Osteoblast (primary cell): ENCODE data around the gene SLC7A6OS. TPM values are rescaled to one million over a fixed set of nuclear protein-coding genes. Genes with fewer than 3 reads are reported as not detected.
A peak's percentile ranks its signal among the peaks of the same experiment; 100 is the strongest.

Experiments used
- DNase-seq: peaks from one replicate; pipeline ENCODE4 v3.0.0; 2011; ENCODE audit warnings: low spot score, mixed read lengths; ENCODE audit not compliant: insufficient read length; ENCODE audit errors: missing footprints
- H2AFZ ChIP-seq: 2 replicates; pipeline ENCODE4 v1.6.0; 2011; ENCODE audit warnings: mild to moderate bottlenecking, low read length
- H3K27ac ChIP-seq: 2 replicates; pipeline ENCODE4 v1.5.1; 2011; ENCODE audit warnings: mild to moderate bottlenecking, low read depth, low read length, moderate library complexity
- H3K27me3 ChIP-seq: 2 replicates; pipeline ENCODE4 v1.6.0; 2012; ENCODE audit warnings: mild to moderate bottlenecking, control low read depth, inconsistent platforms, low read length, moderate library complexity; ENCODE audit not compliant: insufficient read depth
- H3K36me3 ChIP-seq: 2 replicates; pipeline ENCODE4 v1.5.1; 2011; ENCODE audit warnings: mild to moderate bottlenecking, low read length, control low read depth, moderate library complexity; ENCODE audit not compliant: insufficient read depth
- H3K4me1 ChIP-seq: 2 replicates; pipeline ENCODE4 v1.5.1; 2011; ENCODE audit warnings: mild to moderate bottlenecking, low read length, control low read depth, moderate library complexity; ENCODE audit not compliant: insufficient read depth
- H3K4me2 ChIP-seq: 2 replicates; pipeline ENCODE4 v1.6.0; 2011; ENCODE audit warnings: mild to moderate bottlenecking, low read length; ENCODE audit not compliant: insufficient read depth
- H3K4me3 ChIP-seq: fragments of 200-600 bp; sonication (generic); 3 replicates; pipeline ENCODE4 v1.5.1; 2012; ENCODE audit warnings: mild to moderate bottlenecking, low read length, inconsistent platforms; ENCODE audit not compliant: insufficient read depth
- H3K79me2 ChIP-seq: 2 replicates; pipeline ENCODE4 v1.6.0; 2012; ENCODE audit warnings: mild to moderate bottlenecking, low read length, control low read depth, inconsistent platforms; ENCODE audit not compliant: insufficient read depth
- H3K9me3 ChIP-seq: 2 replicates; pipeline ENCODE4 v1.5.1; 2011; ENCODE audit warnings: low read depth, low read length, control low read depth
- H4K20me1 ChIP-seq: 2 replicates; pipeline ENCODE4 v1.6.0; 2012; ENCODE audit warnings: mild to moderate bottlenecking, low read length, control low read depth; ENCODE audit not compliant: insufficient read depth
- CTCF ChIP-seq: IDR thresholded peaks from 2 replicates; pipeline ENCODE4 v1.5.1; 2011; ENCODE audit warnings: mild to moderate bottlenecking, low read depth, low read length, moderate library complexity; ENCODE audit errors: extremely low read depth
- total RNA-seq: library from RNA; depleted of rRNA; stranded (reverse); fragments of >200 nt; gene quantifications from 2 replicates; pipeline ENCODE4 v1.2.3, GENCODE V29; 2012

The SLC7A6OS gene
- total RNA-seq, 1 donor = 12.3 TPM

GRCh38 chr16:68298312-68298711 lies 12.4 kb downstream of the SLC7A6OS start:
- Histone ChIP-seq H2AFZ (no peak overlapping the region), H3K4me3 (no peak overlapping the region), H3K4me1 (peaks cover 26% of the 10 kb centered on the region), H3K36me3 (peaks cover 83% of the 10 kb centered on the region), H3K27me3 (no peaks in the 10 kb centered on the region), H3K79me2 (peaks cover 28% of the 10 kb centered on the region), H3K4me2 (no peak overlapping the region), H3K9me3 (no peaks in the 10 kb centered on the region), H3K27ac (peak overlapping the region; percentile 35), H4K20me1 (peaks cover 8% of the 10 kb centered on the region)
- DNase-seq = no peak
- no peak for TF ChIP-seq CTCF

GRCh38 chr16:68297908-68298307 lies 12.8 kb downstream of the SLC7A6OS start:
- peaks cover 31% of the 10 kb centered on the region for H3K79me2 ChIP-seq
- peaks cover 8% of the 10 kb centered on the region for H4K20me1 ChIP-seq
- no peak overlapping the region for H2AFZ ChIP-seq
- no peak for DNase-seq
- peaks cover 26% of the 10 kb centered on the region for H3K4me1 ChIP-seq
- peak overlapping the region; percentile 35 for H3K27ac ChIP-seq
- peaks cover 86% of the 10 kb centered on the region for H3K36me3 ChIP-seq
- TF ChIP-seq CTCF = no peak
- H3K4me2 ChIP-seq = no peak overlapping the region
- no peaks in the 10 kb centered on the region for H3K9me3 ChIP-seq
- H3K27me3 ChIP-seq = no peaks in the 10 kb centered on the region
- no peak overlapping the region for H3K4me3 ChIP-seq

GRCh38 chr16:68296693-68297092 lies 14.1 kb downstream of the SLC7A6OS start:
- H3K27me3 ChIP-seq = no peaks in the 10 kb centered on the region
- no peak overlapping the region for H3K4me2 ChIP-seq
- no peak overlapping the region for H3K27ac ChIP-seq
- no peak for TF ChIP-seq CTCF
- peaks cover 8% of the 10 kb centered on the region for H4K20me1 ChIP-seq
- H3K4me3 ChIP-seq = no peak overlapping the region
- no peak overlapping the region for H2AFZ ChIP-seq
- DNase-seq = no peak
- peaks cover 26% of the 10 kb centered on the region for H3K4me1 ChIP-seq
- H3K9me3 ChIP-seq = no peaks in the 10 kb centered on the region
- peaks cover 81% of the 10 kb centered on the region for H3K36me3 ChIP-seq
- peaks cover 39% of the 10 kb centered on the region for H3K79me2 ChIP-seq

- no peaks in the 10 kb centered on the region for H3K9me3 ChIP-seq
- no peak for TF ChIP-seq CTCF
- H3K4me1 ChIP-seq = peaks cover 26% of the 10 kb centered on the region
- no peaks in the 10 kb centered on the region for H3K27me3 ChIP-seq
- peaks cover 81% of the 10 kb centered on the region for H3K36me3 ChIP-seq
- H4K20me1 ChIP-seq = peaks cover 11% of the 10 kb centered on the region
- H3K79me2 ChIP-seq = peaks cover 43% of the 10 kb centered on the region
- no peak overlapping the region for H2AFZ ChIP-seq
- H3K4me2 ChIP-seq = no peak overlapping the region
- H3K4me3 ChIP-seq = no peak overlapping the region
- DNase-seq = no peak
- no peak overlapping the region for H3K27ac ChIP-seq
Measured at GRCh38 chr16:68296291-68296690, 14.5 kb downstream of the SLC7A6OS start.
